GM12891 (cell line): Measurements from ENCODE around the gene UFD1.

Experiments
- POLR2A ChIP-seq: IDR thresholded peaks from 2 replicates; pipeline ENCODE4 v1.6.1; 2011; ENCODE audit warnings: low read depth, low read length, control low read depth
- POLR2AphosphoS5 ChIP-seq: IDR thresholded peaks from 2 replicates; pipeline ENCODE4 v1.6.1; 2011; ENCODE audit warnings: low read depth, low read length, control low read depth
- POU2F2 ChIP-seq: IDR thresholded peaks from 2 replicates; pipeline ENCODE4 v1.6.1; 2011; ENCODE audit warnings: low read depth, mild to moderate bottlenecking, control low read depth, low read length, moderate library complexity

GRCh38 chr22:19431649-19432132 is 47.3 kb downstream of the UFD1 start, which contains the start of gene HIRA:
- no peak for TF ChIP-seq POLR2AphosphoS5
- no peak for TF ChIP-seq POLR2A
- no peak for TF ChIP-seq POU2F2
